HG02885 (cell line): ENCODE data around the gene MLH1.

ENCODE experiments used
- ATAC-seq: cut with Tn5 transposase; IDR thresholded peaks from one replicate; pipeline ENCODE4 v1.9.1; 2021; ENCODE audit warnings: mild to moderate bottlenecking; ENCODE audit not compliant: unreplicated experiment, poor library complexity

MLH1 gene

GRCh38 chr3:37075955-37076354 is 82.6 kb downstream of the MLH1 start:
- ATAC-seq, result no peak

- ATAC-seq, result no peak
These were observed 89.0 kb downstream of the MLH1 start for GRCh38 chr3:37082317-37082716.

DNA sequence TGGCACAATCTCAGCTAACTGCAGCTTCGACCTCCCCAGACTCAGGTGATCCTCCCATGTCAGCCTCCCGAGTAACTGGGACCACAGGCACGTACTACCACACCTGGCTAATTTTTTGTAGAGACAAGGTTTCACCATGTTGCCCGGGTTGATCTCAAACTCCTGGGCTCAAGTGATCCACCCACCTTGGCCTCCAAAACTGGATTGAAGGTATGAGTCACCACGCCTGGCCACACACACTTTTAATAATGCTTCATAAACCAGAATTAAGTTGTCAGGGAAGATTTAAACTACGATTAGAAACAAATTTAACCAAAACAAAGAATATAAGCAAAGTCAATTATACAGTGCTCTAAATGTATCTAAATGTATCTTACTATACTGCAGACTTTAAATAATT is 93.6 kb downstream of the MLH1 start:
- no peak for ATAC-seq

DNA sequence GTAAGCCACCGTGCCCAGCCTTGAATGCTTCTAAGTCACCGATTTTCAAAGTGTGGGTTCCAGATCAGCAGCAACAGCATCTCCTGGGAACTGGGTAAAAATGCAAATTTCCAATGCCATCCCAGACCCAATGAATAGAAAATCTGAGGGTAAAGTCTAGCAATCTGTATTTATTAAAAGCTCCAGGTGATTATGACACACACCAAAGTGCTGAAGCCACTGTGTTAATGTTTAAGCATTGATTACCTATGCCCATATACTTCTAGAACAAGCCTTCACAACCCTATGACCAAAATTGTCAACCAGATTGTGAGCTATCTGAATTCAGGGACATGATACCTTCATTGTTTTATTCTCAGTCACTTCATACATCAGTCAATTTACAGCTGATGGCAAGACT is 94.6 kb downstream of the MLH1 start:
- no peak for ATAC-seq

DNA sequence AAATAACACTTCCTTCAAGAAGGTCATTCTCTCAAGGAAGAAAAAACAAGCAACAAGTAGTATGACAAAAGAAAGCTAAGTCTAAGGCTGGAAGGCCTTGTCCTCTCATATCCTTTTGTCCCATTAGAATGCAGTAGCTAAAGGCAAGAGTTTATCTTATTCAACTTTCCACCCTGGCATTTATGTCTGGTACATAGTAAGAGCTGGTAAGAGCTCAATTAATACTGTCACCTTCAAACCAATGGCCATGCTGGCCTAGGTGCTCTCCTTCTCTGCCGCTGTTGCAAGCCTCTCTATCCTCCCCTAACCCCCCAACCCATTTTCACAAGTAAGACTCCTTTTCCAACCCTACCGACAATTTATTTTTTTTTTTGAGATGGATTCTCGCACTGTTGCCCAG is 99.2 kb downstream of the MLH1 start:
- ATAC-seq, result no peak

DNA sequence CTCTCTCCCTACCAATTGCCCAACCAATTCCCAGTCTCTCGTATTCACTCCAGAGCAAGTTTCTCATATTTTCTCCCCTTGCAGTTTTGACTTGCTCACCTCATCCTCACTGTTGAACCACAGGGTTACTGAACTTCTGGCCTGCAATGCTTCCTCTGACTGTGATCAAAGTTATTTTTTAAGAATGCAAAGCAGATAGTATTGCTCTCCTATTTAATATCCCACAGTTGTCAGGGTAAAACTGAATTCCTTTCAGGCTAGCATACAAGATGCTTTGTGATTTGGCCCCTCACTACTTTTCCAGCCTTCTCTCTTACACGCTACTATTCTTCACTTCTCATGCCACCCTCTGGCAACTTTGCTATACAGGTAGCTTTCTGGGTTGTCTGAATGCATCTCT is 100.2 kb downstream of the MLH1 start:
- ATAC-seq, result no peak

DNA sequence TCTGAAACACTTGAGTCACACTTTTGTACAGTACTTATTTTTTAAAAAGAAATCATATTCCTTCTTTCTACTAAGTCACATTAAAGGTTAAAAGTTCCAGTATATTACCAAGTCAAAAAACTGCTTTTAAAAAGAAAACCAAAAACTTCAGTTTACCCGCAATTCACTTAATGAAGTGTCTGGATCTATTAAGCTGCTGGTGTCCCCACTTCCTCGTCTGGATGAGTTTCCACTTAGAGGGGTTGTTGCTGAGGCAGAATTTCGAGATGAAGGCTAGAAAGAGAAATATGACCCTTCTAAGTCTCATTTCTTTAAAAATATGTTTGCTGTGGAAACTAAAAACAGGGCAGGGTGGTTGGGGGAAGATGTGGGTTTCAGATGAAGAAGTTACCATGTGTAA is 101.3 kb downstream of the MLH1 start:
- ATAC-seq, result no peak

GRCh38 chr3:37096288-37096687 is 103.0 kb downstream of the MLH1 start:
- no peak for ATAC-seq

DNA sequence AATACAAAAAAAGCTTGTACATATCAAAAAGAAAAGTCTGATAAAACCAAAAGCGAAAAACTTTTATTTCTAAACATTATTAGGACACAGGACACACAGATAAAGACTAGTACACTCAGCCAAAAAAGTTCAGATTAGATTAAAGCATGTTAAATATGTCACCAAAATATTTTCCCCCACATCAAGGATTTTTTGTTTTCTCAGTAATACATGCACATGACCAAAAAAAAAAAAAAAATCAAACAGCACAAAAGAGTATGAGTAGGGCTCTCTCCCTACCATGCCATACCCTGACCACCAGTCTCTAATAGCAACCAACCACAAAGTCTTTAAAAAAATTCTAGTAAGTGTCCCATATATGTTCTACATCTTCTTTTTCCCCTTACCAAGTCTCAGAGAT is 103.7 kb downstream of the MLH1 start:
- ATAC-seq, result no peak

DNA sequence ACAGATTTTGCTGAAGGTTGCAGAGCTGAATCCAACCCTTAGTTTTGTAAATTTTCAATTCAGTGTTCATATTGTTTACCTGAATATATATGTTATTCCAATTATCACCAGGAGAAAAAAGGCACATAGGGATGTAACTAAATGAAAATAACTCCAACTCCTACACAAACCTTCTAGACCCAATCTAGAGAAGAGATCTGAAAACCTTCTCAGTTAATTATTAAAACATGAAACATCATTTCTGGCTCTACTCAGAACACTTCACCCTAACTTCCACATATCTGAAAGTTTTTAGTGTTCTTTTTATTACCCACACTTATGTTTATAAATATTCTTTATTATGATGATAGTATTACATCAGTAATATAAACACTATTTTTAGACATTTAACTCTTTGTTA is 104.5 kb downstream of the MLH1 start:
- no peak for ATAC-seq

DNA sequence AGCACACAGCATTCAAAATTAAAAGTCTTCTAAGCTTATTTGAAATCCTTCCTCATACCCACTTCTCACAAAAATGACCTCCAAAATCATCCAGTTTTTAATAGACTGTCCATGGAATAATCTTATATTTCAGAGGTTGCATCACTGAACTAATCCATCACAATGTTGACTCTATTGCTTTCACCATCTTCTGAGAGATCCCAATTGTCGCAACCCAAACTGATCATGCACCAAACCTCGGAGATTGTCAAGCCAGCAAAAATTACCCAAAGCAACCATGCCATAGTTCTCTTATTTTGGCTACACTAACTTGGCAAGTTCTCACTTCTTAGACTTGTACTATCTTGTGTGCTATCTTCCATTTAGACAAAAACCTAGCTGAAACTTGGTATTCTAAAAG is 105.6 kb downstream of the MLH1 start:
- ATAC-seq, result no peak

DNA sequence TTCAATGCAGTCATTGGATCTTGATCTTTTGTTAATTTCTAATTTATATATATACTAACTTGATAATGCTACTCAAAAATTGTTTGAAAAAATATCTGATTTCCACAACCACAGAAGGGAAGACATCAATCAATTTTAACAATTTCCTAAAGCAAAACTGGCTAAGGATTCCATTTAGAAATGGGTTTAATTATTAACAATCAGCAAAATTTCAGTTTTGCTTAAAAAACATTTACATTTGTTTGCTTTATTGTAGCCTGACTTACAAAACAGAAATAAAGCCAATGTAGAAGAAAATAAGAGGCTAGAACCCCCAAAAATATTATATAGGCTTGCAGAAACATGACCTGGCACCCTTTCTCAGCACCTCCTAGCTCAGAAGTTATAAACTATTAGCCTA is 106.2 kb downstream of the MLH1 start:
- no peak for ATAC-seq

- no peak for ATAC-seq
These were observed 107.1 kb downstream of the MLH1 start for GRCh38 chr3:37100411-37100810.
